Stimulated activated CD4-positive, alpha-beta T cell treated with anti-CD3 and anti-CD28 coated beads, Interleukin-15, amount 100 ng/mL, for 48 hours (primary cell): Measurements from ENCODE around the gene WDR70.
"Not testable (repeated sequence)": the region's sequence is repeated elsewhere in the genome, so short reads cannot be mapped to it uniquely, and the experiment has no call there.

Experiments used
- DNase-seq, 2 donors: peaks; one replicate each; pipeline ENCODE4 v3.0.0-alpha.2; 2020; ENCODE audit warnings: low read depth in 2 of 2

WDR70 gene

GRCh38 chr5:37640088-37640487 lies 261.0 kb downstream of the WDR70 start:
- no peak for DNase-seq

- no peak for DNase-seq
Measured at GRCh38 chr5:37641933-37642332, 262.8 kb downstream of the WDR70 start.

- no peak for DNase-seq
Measured at GRCh38 chr5:37645707-37646106, 266.6 kb downstream of the WDR70 start.

GRCh38 chr5:37654566-37654965 lies 275.4 kb downstream of the WDR70 start:
- not testable (repeated sequence) for DNase-seq

GRCh38 chr5:37657046-37657445 lies 277.9 kb downstream of the WDR70 start:
- DNase-seq: no peak

GRCh38 chr5:37658440-37658839 lies 279.3 kb downstream of the WDR70 start:
- no peak for DNase-seq

GRCh38 chr5:37660319-37660718 lies 281.2 kb downstream of the WDR70 start:
- DNase-seq: no peak

- no peak for DNase-seq
Measured at GRCh38 chr5:37661227-37661920, 282.3 kb downstream of the WDR70 start.

GRCh38 chr5:37661951-37662350 lies 282.8 kb downstream of the WDR70 start:
- no peak for DNase-seq

- DNase-seq: no peak
Measured at GRCh38 chr5:37662362-37662761, 283.2 kb downstream of the WDR70 start.

GRCh38 chr5:37662789-37663485 lies 283.8 kb downstream of the WDR70 start:
- no peak for DNase-seq

- no peak for DNase-seq
Measured at GRCh38 chr5:37663538-37663937, 284.4 kb downstream of the WDR70 start.

- no peak for DNase-seq
Measured at GRCh38 chr5:37664551-37664950, 285.4 kb downstream of the WDR70 start.

- DNase-seq: no peak
Measured at GRCh38 chr5:37665272-37665671, 286.2 kb downstream of the WDR70 start.

- no peak for DNase-seq
Measured at GRCh38 chr5:37665889-37666288, 286.8 kb downstream of the WDR70 start.

- DNase-seq: no peak
Measured at GRCh38 chr5:37667430-37667829, 288.3 kb downstream of the WDR70 start.

- DNase-seq: no peak
Measured at GRCh38 chr5:37667846-37668245, 288.7 kb downstream of the WDR70 start.

- DNase-seq: no peak
Measured at GRCh38 chr5:37668524-37669047, 289.5 kb downstream of the WDR70 start.

GRCh38 chr5:37672118-37672588 lies 293.0 kb downstream of the WDR70 start:
- DNase-seq: not testable (repeated sequence)

- DNase-seq: not testable (repeated sequence)
Measured at GRCh38 chr5:37674361-37674760, 295.2 kb downstream of the WDR70 start.

- not testable (repeated sequence) for DNase-seq
Measured at GRCh38 chr5:37679326-37679725, 300.2 kb downstream of the WDR70 start.

GRCh38 chr5:37679903-37680302 lies 300.8 kb downstream of the WDR70 start:
- DNase-seq: not testable (repeated sequence)

GRCh38 chr5:37683072-37683471 lies 304.0 kb downstream of the WDR70 start:
- DNase-seq: no peak
